Airway epithelial cell (primary cell): Measurements from ENCODE around the gene SEC24A. TPM values are rescaled to one million over a fixed set of nuclear protein-coding genes. Genes with fewer than 3 reads are reported as not detected.

Source experiments
- total RNA-seq: library from RNA; depleted of rRNA; stranded (reverse); fragments of >200 nt; gene quantifications from 2 replicates; pipeline ENCODE4 v1.2.3, GENCODE V29; 2015

The SEC24A gene
- total RNA-seq, result 6.3 and 14.2 TPM in 2 replicates

GRCh38 chr5:134648425-134649162 lies at the start of gene SEC24A:
Gene SEC24A (plus strand): TSS chr5:134648785. CDS start chr5:134649077, 292 bp downstream.

GRCh38 chr5:134738133-134738962 lies 89.8 kb downstream of the SEC24A start, which contains the start of gene CAMLG:
Gene CAMLG (plus strand): TSS chr5:134738548. CDS start chr5:134738621, 73 bp downstream.

GRCh38 chr5:134758504-134759341 lies 110.1 kb downstream of the SEC24A start, which contains the start of gene DDX46:
Gene DDX46 (plus strand): TSS chr5:134758779. CDS start chr5:134758939, 160 bp downstream.

Other genes with a start within 250 kb of the SEC24A start
- 26.9 and 41.7 TPM in 2 replicates for gene CDKN2AIPNL, start 236.9 kb upstream of the SEC24A start, total RNA-seq
- 29.9 and 51.5 TPM in 2 replicates for gene JADE2, start 123.1 kb upstream of the SEC24A start, total RNA-seq
- gene SAR1B, start 16.0 kb upstream of the SEC24A start, total RNA-seq, result 28.2 and 59.2 TPM in 2 replicates
- gene CAMLG, start 89.8 kb downstream of the SEC24A start, total RNA-seq, result 16.8 and 24.8 TPM in 2 replicates
- 25.2 and 27.1 TPM in 2 replicates for gene DDX46, start 110.0 kb downstream of the SEC24A start, total RNA-seq
- 18.2 and 24.5 TPM in 2 replicates for gene C5orf24, start 197.2 kb downstream of the SEC24A start, total RNA-seq
- gene TXNDC15, start 225.6 kb downstream of the SEC24A start, total RNA-seq, result 23.5 and 26.0 TPM in 2 replicates